HG02970 (cell line): Measurements from ENCODE around the gene REEP2.
"Not testable (repeated sequence)": the region's sequence is repeated elsewhere in the genome, so short reads cannot be mapped to it uniquely, and the experiment has no call there.

Source experiments
- ATAC-seq: cut with Tn5 transposase; IDR thresholded peaks from one replicate; pipeline ENCODE4 v1.9.1; 2021; ENCODE audit warnings: mild to moderate bottlenecking, moderate library complexity, moderate number of reproducible peaks; ENCODE audit not compliant: unreplicated experiment, low FRiP score

REEP2 gene

DNA sequence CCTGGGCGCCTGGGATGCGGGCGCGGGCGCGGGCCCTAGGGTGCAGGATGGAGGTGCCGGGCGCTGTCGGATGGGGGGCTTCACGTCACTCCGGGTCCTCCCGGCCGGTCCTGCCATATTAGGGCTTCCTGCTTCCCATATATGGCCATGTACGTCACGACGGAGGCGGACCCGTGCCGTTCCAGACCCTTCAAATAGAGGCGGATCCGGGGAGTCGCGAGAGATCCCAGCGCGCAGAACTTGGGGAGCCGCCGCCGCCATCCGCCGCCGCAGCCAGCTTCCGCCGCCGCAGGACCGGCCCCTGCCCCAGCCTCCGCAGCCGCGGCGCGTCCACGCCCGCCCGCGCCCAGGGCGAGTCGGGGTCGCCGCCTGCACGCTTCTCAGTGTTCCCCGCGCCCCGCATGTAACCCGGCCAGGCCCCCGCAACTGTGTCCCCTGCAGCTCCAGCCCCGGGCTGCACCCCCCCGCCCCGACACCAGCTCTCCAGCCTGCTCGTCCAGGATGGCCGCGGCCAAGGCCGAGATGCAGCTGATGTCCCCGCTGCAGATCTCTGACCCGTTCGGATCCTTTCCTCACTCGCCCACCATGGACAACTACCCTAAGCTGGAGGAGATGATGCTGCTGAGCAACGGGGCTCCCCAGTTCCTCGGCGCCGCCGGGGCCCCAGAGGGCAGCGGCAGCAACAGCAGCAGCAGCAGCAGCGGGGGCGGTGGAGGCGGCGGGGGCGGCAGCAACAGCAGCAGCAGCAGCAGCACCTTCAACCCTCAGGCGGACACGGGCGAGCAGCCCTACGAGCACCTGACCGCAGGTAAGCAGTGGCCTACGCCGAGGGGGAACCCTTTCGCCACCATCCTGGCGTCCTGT is 26.6 kb downstream of the REEP2 start, which contains the start of gene EGR1:
Gene EGR1, plus strand, starts transcription at position 219 of the 864 bp plus-strand sequence. Its CDS starts 283 bp downstream, at position 502.
- ATAC-seq, result peak; percentile 45

DNA sequence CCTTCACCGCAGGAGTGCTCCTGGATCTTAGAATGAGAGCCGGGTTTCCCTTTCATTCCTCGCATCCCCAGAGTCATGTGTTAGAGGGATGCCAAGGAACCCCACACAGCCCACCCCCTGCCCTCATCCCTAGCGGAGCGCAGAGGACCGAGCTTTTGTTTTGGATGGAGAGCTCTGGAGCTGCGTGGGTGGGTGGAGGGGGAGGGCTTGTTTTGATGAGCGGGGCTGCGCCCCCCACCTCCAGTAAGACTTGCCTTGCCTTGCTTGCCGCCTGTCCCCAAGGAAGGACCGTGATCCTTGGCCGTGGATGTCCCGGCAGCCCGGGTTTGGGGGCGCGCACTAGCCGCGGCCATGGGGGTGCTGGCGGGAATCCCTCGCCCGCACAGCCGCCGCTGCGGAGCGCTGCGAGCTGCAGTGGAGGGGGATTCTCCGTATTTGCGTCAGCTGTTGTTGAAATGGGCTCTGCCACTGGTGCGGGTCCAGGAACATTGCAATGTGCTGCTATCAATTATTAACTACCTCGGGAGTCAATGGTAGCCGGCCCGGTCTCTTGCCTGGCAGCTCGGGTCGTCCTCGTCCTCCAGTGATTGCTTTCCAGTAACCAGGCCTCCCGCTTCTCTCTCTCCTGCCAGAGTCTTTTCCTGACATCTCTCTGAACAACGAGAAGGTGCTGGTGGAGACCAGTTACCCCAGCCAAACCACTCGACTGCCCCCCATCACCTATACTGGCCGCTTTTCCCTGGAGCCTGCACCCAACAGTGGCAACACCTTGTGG is 27.5 kb downstream of the REEP2 start:
- ATAC-seq, result no peak

DNA sequence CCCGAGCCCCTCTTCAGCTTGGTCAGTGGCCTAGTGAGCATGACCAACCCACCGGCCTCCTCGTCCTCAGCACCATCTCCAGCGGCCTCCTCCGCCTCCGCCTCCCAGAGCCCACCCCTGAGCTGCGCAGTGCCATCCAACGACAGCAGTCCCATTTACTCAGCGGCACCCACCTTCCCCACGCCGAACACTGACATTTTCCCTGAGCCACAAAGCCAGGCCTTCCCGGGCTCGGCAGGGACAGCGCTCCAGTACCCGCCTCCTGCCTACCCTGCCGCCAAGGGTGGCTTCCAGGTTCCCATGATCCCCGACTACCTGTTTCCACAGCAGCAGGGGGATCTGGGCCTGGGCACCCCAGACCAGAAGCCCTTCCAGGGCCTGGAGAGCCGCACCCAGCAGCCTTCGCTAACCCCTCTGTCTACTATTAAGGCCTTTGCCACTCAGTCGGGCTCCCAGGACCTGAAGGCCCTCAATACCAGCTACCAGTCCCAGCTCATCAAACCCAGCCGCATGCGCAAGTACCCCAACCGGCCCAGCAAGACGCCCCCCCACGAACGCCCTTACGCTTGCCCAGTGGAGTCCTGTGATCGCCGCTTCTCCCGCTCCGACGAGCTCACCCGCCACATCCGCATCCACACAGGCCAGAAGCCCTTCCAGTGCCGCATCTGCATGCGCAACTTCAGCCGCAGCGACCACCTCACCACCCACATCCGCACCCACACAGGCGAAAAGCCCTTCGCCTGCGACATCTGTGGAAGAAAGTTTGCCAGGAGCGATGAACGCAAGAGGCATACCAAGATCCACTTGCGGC is 28.2 kb downstream of the REEP2 start:
- ATAC-seq, result no peak

DNA sequence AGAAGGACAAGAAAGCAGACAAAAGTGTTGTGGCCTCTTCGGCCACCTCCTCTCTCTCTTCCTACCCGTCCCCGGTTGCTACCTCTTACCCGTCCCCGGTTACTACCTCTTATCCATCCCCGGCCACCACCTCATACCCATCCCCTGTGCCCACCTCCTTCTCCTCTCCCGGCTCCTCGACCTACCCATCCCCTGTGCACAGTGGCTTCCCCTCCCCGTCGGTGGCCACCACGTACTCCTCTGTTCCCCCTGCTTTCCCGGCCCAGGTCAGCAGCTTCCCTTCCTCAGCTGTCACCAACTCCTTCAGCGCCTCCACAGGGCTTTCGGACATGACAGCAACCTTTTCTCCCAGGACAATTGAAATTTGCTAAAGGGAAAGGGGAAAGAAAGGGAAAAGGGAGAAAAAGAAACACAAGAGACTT is 28.9 kb downstream of the REEP2 start:
- ATAC-seq, result no peak

DNA sequence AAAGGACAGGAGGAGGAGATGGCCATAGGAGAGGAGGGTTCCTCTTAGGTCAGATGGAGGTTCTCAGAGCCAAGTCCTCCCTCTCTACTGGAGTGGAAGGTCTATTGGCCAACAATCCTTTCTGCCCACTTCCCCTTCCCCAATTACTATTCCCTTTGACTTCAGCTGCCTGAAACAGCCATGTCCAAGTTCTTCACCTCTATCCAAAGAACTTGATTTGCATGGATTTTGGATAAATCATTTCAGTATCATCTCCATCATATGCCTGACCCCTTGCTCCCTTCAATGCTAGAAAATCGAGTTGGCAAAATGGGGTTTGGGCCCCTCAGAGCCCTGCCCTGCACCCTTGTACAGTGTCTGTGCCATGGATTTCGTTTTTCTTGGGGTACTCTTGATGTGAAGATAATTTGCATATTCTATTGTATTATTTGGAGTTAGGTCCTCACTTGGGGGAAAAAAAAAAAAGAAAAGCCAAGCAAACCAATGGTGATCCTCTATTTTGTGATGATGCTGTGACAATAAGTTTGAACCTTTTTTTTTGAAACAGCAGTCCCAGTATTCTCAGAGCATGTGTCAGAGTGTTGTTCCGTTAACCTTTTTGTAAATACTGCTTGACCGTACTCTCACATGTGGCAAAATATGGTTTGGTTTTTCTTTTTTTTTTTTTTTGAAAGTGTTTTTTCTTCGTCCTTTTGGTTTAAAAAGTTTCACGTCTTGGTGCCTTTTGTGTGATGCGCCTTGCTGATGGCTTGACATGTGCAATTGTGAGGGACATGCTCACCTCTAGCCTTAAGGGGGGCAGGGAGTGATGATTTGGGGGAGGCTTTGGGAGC is 29.5 kb downstream of the REEP2 start:
- no peak for ATAC-seq

DNA sequence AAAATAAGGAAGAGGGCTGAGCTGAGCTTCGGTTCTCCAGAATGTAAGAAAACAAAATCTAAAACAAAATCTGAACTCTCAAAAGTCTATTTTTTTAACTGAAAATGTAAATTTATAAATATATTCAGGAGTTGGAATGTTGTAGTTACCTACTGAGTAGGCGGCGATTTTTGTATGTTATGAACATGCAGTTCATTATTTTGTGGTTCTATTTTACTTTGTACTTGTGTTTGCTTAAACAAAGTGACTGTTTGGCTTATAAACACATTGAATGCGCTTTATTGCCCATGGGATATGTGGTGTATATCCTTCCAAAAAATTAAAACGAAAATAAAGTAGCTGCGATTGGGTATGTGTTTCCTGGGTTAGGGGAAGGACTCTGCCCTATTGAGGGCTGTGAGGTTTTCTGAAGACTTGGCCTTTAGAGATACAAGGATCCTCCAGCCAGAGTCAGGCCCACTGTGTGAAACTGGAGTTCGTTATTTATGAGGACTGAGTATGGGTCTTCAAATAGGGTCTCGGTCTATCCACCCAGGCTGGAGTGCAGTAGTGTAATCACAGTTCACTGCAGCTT is 30.2 kb downstream of the REEP2 start:
- no peak for ATAC-seq

DNA sequence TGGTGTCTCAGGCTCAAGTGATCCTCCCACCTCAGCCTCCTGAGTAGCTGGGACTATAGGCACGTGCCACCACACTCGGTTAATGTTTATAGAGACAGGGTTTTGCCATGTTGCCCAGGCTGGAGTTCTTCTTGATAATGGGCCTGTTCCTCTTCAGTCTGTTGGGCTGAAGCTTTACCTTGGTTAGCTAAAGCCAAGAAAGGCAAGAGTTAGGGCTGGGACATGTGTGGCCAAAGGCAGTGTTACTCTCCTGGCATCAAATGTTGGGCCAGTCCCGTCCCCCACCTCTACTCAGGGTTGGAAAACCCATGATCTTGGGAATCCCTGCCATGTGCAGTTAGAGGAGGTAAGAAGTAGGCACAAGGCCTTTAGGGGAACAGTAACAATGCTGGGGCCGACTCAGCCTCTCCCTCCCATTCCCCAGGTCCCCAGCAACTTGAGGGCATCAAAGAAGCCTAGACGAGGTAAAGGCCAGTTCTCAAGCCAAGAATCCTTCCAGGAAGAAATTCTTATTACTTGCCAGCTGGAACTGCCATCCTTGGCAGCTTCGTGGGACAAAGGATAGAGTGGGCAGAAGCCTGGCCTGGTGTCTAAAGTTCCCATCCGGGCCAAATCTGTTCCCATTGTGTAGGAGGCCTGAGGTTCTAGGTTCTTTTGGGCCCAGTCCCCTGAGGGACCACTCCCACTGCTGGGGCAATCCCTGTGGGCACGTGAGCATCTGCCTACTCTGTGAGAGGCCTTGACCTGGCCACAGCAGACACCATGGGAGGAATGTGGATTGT is 30.9 kb downstream of the REEP2 start:
- no peak for ATAC-seq

DNA sequence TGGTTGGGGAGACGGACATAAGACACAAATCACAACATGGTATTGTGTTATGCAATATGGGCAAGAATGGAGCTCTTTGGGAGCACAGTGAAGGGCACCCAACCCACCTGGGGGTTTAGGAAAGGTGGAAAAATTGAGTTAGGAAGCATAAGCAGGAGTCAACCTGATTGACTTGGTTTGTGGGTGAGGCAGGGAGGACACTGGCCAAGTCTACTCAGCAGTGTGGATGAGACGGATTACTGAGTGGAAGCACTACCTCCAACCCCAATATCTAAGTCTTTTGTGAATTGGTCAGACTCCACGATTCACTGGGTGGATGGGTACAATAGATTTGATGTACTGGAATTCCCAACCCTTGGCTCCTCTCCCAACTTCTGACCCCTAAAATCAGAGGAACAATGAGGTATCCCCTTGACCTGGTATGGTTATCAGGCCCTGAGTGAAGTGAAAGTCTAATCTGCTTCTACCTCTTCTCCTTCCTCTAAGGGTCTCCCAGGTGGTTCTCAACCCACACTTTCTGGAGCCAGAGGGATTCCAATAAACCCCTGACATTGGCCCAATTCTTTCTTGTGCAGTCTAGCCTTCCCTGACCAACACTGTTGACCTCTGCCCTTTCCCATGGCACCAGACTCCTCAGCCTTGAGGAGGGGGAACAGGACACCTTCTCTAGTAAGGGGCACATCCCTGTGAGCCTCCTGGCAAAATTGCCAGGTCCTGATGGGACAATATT is 31.6 kb downstream of the REEP2 start:
- ATAC-seq, result no peak

DNA sequence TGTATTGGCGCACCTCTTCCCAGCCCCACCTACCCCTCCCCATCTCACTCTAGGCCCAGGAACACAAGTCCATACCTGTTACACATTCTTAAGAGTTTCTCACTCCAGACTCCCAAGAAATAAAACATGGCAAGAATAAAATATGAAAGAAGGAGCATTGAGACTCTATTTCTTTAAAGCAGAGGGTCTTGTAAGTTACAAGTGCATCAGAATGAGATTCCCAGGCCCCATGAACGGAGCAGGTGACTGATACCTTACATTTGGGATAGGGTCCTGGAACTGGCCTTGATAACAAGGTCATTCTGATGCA is 32.1 kb downstream of the REEP2 start:
- no peak for ATAC-seq

DNA sequence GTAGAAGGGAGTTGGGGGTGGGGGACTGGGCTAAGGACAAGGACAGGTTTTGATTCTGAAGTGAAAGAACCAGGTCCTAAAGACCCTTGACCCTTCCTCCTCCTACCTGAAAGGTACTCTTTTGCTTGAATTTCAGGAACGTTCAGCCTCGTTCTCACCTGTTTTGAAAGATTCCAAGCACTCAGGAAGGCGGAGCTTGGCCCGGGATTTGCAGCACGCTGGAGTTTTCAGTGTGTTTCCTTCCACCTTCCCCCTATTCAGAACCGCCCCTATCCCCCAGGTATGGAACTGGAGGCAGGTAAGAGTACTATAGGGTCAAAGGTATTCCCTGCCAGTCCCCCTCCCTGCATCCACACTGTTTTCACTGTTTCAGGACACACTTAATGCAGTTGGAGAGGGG is 33.5 kb downstream of the REEP2 start:
- no peak for ATAC-seq

DNA sequence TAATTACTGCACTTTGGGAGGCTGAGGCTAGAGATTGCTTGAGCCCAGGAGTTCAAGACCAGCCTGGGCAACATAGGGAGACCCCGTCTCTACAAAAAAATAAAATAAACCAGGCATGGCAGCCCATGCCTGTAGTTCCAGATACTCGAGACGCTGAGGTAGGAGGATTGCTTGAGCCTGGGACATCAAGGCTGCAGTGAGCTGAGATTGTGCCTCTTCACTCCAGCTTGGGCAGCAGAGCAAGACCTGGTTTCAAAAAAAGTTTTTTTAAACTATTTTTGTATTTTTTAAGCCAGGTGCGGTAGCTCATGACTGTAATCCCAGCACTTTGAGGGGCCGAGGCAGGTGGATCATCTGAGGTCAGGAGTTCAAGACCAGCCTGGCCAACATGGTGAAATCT is 34.3 kb downstream of the REEP2 start:
- ATAC-seq, result not testable (repeated sequence)

DNA sequence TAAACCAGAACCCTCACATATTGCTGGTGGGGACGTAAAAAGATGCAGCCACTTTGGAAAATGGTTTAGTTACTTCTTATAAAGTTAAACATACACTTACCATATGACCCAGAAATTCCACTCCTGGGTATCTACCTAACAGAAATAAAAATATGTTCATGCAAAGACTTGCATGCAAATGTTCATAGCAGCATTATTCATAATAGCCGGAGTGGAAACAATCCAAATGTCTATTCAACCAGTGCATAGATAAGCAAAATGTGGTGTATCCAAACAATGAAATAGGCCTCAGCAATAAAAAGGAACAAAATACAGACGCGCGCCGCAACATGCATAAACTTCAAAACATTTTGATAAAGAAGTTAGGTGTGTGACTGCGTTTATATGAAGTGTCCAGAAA is 38.1 kb downstream of the REEP2 start:
- ATAC-seq, result no peak

DNA sequence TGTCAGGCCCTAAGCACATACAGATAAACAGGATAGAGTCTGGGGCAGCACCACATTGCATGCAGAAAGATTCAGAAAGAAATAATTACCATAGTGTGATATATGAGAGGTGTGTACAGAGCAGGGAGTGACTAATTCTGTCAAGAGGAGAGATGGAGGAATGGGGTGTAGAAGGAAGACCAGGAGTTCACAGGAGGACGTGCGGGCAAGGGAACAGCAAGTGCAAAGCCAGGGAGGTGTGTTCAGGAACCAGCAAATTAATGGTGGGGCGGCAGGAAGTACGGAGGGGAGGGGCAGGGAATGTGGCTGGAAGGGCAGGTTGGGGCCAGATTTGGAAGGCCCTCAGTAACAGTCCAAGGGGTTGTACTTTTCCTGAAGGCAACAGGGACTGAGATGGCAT is 43.8 kb downstream of the REEP2 start:
- no peak for ATAC-seq

DNA sequence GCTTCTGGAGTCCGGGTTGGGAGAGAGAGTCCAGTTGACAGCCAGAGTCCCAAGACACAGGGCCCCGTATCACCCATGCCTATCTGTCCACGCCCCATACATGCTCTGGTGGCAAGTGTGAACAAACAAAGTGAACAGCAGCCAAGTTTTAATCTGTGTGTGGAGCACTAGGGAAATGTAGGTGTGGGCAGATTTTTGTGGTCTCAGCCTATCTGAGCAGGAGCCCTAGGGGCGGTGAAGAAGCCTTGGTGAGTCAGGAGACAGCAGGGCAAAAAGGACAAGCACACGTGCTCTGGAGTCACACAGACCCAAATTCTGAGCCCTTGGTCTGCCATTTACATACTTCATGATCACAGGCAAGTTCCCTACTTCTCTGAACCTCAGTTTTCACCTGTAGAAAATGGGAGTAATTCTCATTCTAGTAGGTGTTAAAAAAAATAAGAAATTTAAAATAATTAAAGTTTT is 49.7 kb downstream of the REEP2 start:
- no peak for ATAC-seq

DNA sequence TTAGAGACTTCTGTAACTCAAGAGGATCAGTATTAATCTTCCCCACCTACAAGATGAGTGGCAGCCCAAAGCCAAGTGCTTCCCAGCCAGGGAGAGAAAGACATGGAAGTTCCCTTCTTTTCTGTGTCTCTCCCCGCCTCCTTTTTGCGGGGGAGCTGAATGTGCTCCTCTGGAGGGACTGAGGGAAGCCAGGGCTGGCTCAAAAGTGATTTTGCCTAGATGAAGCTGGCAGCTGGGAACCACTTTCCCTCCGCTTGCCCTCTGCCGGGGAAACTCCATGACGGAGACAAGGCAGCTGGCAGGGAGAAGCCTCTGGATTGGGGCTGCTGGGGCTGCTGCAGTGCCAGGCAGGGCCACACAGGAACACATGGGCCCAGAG is 50.8 kb downstream of the REEP2 start:
- ATAC-seq, result no peak

DNA sequence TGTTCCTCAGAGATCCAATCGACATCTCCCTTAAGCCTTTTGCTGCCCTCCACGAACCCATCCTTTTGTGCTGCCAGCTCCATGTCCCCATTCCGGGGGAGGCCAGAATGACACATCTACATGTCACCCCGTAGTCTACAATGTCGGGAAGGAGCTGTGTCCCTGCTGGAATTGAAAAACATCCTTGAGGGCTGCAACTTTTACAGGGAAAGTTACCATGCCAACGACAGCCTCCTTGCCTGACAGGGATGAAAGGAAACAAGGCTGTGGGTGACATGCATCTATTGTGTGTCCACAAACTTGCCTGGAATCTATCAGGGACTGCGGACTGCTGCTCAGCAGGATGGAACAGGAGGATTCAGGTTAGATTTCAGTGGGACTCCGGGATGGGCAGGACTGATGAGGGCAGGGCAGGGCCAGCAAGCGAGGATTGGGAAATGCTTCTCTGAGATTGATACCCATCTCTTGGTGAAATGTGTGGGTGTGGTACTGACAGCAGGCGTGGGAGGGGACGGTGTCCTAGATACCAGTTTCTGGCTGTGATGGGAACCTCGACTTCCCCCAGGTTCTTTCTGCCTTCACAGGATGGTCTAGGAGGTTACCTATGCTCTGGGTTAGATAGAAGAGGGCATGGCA is 51.9 kb downstream of the REEP2 start:
- ATAC-seq, result no peak

DNA sequence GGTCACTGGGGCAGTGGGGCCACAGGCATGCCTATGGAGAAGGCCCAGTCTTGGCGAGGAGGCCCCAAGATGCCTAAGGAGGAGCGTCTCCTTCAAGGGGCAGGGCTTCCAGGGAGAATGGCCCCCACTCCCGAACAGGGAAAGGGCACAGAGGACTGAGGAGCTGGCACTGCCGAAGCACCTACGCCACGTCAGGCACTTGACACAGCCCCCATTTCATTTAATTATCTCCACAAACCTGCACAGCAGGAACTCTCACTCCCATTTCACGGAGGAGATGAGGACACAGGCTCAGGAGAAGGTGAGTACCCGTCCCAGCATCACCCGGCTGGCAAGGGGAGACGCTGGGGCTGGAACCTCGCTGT is 52.4 kb downstream of the REEP2 start:
- ATAC-seq, result no peak
